Measurements from ENCODE around the gene SLC4A1. TPM values are rescaled to one million over a fixed set of nuclear protein-coding genes. Genes with fewer than 3 reads are reported as not detected.
A peak's percentile ranks its signal among the peaks of the same experiment; 100 is the strongest.

SLC4A1 gene
- total and polyA plus RNA-seq, 5 donors from 2014 or later: not detected

DNA sequence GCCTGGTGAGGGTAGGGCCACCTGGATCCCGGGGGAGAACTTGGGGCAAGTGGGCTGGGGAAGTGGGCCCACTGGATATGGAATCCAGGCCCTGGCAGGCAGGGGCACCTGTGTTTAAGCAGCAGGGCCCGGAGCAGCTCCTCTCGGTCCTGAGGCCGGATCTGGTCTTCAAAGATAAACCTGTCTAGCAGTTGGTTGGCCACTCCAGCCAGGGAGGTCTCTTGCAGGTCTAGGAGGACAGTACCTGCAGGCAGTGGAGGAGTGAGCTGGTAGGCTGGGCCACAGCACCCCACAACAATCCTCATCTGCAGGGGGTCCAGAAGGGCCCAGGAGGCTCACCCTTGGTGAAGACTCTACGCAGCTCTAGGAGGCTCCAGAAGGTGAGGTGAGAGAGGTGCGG lies 7.6 kb downstream of the SLC4A1 start:
- DNase-seq: no peak
- no peaks in the 10 kb centered on the region for H3K27me3 Mint-ChIP-seq
- no peaks in the 10 kb centered on the region for H3K4me1 Mint-ChIP-seq
- H3K27ac ChIP-seq (ENCODE audit: insufficient read depth, low read length, poor library complexity, severe bottlenecking): no peak overlapping the region
- H3K27ac Mint-ChIP-seq: no peak overlapping the region
- ATAC-seq (ENCODE audit: low read depth in 2 of 2): no peak
- H3K36me3 ChIP-seq (ENCODE audit: control insufficient read depth, insufficient read depth, low read length): no peaks in the 10 kb centered on the region
- H3K4me1 ChIP-seq (ENCODE audit: control insufficient read depth, insufficient read depth, low read length, poor library complexity, severe bottlenecking): no peaks in the 10 kb centered on the region
- H3K9me3 Mint-ChIP-seq: no peaks in the 10 kb centered on the region
- no peaks in the 10 kb centered on the region for H3K27me3 ChIP-seq (ENCODE audit: control insufficient read depth, insufficient read depth, low read length)
- H3K4me3 ChIP-seq (ENCODE audit: low read depth, low read length): no peak overlapping the region
- no peaks in the 10 kb centered on the region for H3K9me3 ChIP-seq (ENCODE audit: control insufficient read depth in 2 of 2, low read length in 2 of 2)
- no peaks in the 10 kb centered on the region for H3K36me3 Mint-ChIP-seq
- H3K4me3 Mint-ChIP-seq: no peak overlapping the region

DNA sequence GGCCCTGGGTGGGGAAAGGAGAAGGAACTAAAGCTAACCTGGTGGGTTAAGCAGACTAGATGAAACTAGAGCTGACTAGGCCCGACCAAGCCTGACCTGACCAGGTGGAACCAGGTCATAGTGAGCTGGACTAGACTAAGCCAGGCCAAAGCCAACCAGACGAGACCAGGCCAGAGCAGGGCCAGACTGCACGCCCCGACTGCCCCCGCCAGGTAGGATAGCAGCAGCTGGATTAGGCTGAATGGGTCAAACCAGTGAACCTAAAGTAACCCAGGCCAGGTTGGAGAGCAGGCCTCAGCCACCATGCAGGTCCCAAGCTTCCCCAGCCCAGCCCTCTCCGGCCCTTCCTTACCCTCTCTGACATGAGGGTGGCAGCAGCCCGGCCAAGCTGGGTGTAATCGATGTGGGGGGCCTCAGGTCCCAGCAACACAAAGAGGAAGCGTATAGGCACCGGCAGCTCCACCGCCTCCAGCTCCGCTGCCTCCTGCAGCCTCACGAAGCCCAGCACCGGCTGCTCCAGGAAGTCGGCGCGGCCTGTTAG lies 9.1 kb downstream of the SLC4A1 start:
- no peak for ATAC-seq (ENCODE audit: low read depth in 2 of 2)
- H3K27me3 Mint-ChIP-seq: no peaks in the 10 kb centered on the region
- H3K36me3 ChIP-seq (ENCODE audit: control insufficient read depth, insufficient read depth, low read length): no peaks in the 10 kb centered on the region
- H3K27ac Mint-ChIP-seq: no peak overlapping the region
- no peaks in the 10 kb centered on the region for H3K27me3 ChIP-seq (ENCODE audit: control insufficient read depth, insufficient read depth, low read length)
- H3K27ac ChIP-seq (ENCODE audit: insufficient read depth, low read length, poor library complexity, severe bottlenecking): no peak overlapping the region
- no peak overlapping the region for H3K4me3 Mint-ChIP-seq
- H3K4me1 ChIP-seq (ENCODE audit: control insufficient read depth, insufficient read depth, low read length, poor library complexity, severe bottlenecking): no peaks in the 10 kb centered on the region
- H3K36me3 Mint-ChIP-seq: no peaks in the 10 kb centered on the region
- no peaks in the 10 kb centered on the region for H3K9me3 Mint-ChIP-seq
- H3K4me3 ChIP-seq (ENCODE audit: low read depth, low read length): no peak overlapping the region
- no peaks in the 10 kb centered on the region for H3K9me3 ChIP-seq (ENCODE audit: control insufficient read depth in 2 of 2, low read length in 2 of 2)
- DNase-seq: no peak
- no peaks in the 10 kb centered on the region for H3K4me1 Mint-ChIP-seq

DNA sequence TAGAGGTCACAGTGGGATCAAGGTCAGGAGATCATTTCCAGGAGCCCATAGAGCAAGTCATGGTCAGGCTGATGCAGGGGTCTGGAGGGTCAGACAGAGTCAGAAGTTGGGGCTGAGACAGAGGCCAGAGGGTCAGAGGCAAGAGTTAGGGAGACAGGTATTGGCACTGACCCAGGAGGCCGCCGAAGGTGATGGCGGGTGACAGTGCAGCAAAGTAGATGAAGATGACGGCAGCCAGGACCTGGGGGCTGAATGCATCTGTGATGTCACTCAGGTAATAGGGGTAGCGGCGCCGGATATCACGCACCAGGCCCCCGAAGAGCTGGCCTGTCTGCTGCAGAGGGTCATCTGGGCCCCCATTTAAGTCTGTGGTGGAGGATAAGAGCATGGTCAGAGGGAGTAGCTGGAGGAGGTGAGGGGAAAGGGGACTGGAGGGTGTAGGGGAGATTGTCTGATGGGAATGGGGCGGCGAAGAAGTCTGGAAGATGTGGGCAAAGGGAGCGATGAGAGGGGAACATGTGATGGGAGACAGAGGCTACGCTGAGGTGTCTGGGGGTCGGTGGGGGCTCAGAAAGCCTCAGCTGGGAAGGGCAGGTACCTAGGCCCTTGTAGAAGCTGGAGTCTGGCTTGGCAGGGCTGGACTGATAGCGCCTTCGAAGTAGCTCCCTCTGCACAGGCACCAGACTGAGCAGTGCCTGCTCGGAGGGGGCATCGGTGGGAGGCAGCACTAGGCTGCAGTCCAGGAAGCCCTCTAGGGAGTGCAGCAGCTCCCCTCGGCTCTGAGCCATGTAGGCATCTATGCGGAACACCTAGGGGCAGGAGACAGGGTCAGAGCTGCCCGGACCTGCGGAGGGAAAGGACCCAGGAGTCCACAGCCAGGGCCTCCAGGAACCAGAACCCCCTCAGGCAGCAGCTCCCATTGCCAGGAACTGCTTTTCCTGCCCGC lies 9.8 kb downstream of the SLC4A1 start:
- Mint-ChIP-seq H3K27ac (no peak overlapping the region), H3K27me3 (no peaks in the 10 kb centered on the region), H3K4me3 (no peak overlapping the region), H3K4me1 (no peaks in the 10 kb centered on the region), H3K9me3 (no peaks in the 10 kb centered on the region), H3K36me3 (no peaks in the 10 kb centered on the region)
- DNase-seq (no peak), ATAC-seq (ENCODE audit: low read depth in 2 of 2) (no peak)
- Histone ChIP-seq H3K4me3 (ENCODE audit: low read depth, low read length) (no peak overlapping the region), H3K36me3 (ENCODE audit: control insufficient read depth, insufficient read depth, low read length) (no peaks in the 10 kb centered on the region), H3K4me1 (ENCODE audit: control insufficient read depth, insufficient read depth, low read length, poor library complexity, severe bottlenecking) (no peaks in the 10 kb centered on the region), H3K27ac (ENCODE audit: insufficient read depth, low read length, poor library complexity, severe bottlenecking) (no peak overlapping the region), H3K9me3 (ENCODE audit: control insufficient read depth in 2 of 2, low read length in 2 of 2) (no peaks in the 10 kb centered on the region), H3K27me3 (ENCODE audit: control insufficient read depth, insufficient read depth, low read length) (no peaks in the 10 kb centered on the region)

DNA sequence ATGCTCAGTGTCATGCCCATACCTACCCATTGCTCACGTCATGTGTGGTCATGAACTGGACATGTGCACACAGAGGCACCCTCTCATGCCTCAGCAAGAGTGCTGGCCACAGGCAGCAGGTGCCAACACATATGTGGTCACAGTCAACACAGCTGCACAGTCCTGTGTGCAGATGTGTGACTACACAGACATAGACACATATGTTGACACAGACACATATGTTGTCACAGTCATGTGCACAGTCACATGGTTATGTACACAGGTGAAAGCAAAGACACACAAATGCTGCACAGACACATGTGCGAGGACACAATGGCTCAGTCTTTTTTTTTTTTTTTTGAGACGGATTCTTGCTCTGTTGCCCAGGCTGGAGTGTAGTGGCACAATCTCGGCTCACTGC lies 11.3 kb downstream of the SLC4A1 start:
- Mint-ChIP-seq H3K9me3 (no peaks in the 10 kb centered on the region), H3K4me3 (no peak overlapping the region), H3K27me3 (no peaks in the 10 kb centered on the region), H3K4me1 (peaks cover 0 to 3% (median 0%) of the 10 kb centered on the region in 4 donors), H3K27ac (no peak overlapping the region), H3K36me3 (no peaks in the 10 kb centered on the region)
- DNase-seq: no peak
- Histone ChIP-seq H3K4me1 (ENCODE audit: control insufficient read depth, insufficient read depth, low read length, poor library complexity, severe bottlenecking) (no peaks in the 10 kb centered on the region), H3K36me3 (ENCODE audit: control insufficient read depth, insufficient read depth, low read length) (no peaks in the 10 kb centered on the region), H3K27ac (ENCODE audit: insufficient read depth, low read length, poor library complexity, severe bottlenecking) (no peak overlapping the region), H3K27me3 (ENCODE audit: control insufficient read depth, insufficient read depth, low read length) (no peaks in the 10 kb centered on the region), H3K9me3 (ENCODE audit: control insufficient read depth in 2 of 2, low read length in 2 of 2) (no peaks in the 10 kb centered on the region), H3K4me3 (ENCODE audit: low read depth, low read length) (no peak overlapping the region)
- peak in 1 of 2 donors; percentile 26 for ATAC-seq (ENCODE audit: low read depth in 2 of 2)

DNA sequence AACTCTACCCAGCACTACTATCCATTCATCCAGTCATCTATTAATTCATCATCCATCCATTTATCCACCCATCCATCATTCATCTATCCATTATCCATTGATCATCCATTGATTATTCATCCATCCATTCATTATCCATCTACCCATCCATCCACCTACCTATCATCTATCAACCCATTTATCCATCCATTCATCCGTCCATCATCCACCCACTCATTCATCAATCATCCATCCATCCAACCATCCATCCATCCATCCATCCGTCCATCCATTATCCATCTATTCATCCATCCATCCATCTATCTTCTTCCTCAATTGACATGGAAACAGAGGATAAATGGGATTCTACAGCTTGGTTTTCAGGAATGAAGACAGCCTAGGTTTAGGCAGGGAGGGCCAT lies 12.0 kb downstream of the SLC4A1 start:
- no peaks in the 10 kb centered on the region for H3K27me3 Mint-ChIP-seq
- DNase-seq (no peak), ATAC-seq (ENCODE audit: low read depth in 2 of 2) (no peak)
- H3K27ac Mint-ChIP-seq: peak overlapping the region in 1 of 3 donors; percentile 4
- no peaks in the 10 kb centered on the region for H3K36me3 Mint-ChIP-seq
- no peaks in the 10 kb centered on the region for H3K4me1 ChIP-seq (ENCODE audit: control insufficient read depth, insufficient read depth, low read length, poor library complexity, severe bottlenecking)
- H3K27me3 ChIP-seq (ENCODE audit: control insufficient read depth, insufficient read depth, low read length): no peaks in the 10 kb centered on the region
- peaks cover 0 to 3% (median under 1%) of the 10 kb centered on the region in 4 donors for H3K4me1 Mint-ChIP-seq
- no peaks in the 10 kb centered on the region for H3K36me3 ChIP-seq (ENCODE audit: control insufficient read depth, insufficient read depth, low read length)
- H3K9me3 ChIP-seq (ENCODE audit: control insufficient read depth in 2 of 2, low read length in 2 of 2): no peaks in the 10 kb centered on the region
- H3K27ac ChIP-seq (ENCODE audit: insufficient read depth, low read length, poor library complexity, severe bottlenecking): no peak overlapping the region
- no peaks in the 10 kb centered on the region for H3K9me3 Mint-ChIP-seq
- no peak overlapping the region for H3K4me3 Mint-ChIP-seq
- no peak overlapping the region for H3K4me3 ChIP-seq (ENCODE audit: low read depth, low read length)

DNA sequence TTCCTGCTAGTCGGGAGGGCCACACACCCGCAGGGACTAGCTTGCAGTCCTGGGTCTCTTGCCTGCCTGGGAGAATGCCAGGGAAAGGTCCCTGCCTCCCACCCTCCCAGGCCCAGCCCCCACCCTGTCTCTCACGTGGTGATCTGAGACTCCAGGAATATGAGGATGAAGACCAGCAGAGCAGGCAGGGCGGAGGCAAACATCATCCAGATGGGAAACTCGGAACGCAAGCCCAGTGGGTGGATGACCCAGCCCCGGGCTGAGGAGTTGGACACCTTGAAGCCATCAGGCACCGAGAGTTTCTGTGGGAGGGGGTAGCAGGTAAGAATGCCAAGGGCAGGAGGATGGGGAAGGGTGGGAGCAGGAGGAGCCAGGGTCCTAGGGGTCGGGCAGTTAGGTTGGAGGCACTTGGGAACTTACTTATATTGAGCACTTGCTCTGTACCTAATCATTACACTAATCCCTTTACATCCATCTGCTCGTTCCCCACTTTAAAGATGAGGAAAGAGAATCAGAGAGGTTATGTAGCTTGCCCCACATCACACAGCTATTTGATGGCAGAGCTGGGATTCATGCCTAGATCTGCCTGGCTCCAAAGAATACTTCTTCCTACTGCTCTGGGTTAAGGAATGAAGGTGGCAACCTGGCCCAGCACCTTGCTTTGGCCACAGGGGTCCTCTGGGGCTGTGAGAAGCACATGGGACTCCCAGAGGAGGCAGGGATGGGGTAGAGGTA lies 13.4 kb downstream of the SLC4A1 start:
- Histone ChIP-seq H3K4me3 (ENCODE audit: low read depth, low read length) (no peak overlapping the region), H3K27ac (ENCODE audit: insufficient read depth, low read length, poor library complexity, severe bottlenecking) (no peak overlapping the region), H3K36me3 (ENCODE audit: control insufficient read depth, insufficient read depth, low read length) (no peaks in the 10 kb centered on the region), H3K4me1 (ENCODE audit: control insufficient read depth, insufficient read depth, low read length, poor library complexity, severe bottlenecking) (no peaks in the 10 kb centered on the region), H3K9me3 (ENCODE audit: control insufficient read depth in 2 of 2, low read length in 2 of 2) (no peaks in the 10 kb centered on the region), H3K27me3 (ENCODE audit: control insufficient read depth, insufficient read depth, low read length) (no peaks in the 10 kb centered on the region)
- ATAC-seq (ENCODE audit: low read depth in 2 of 2): no peak
- Mint-ChIP-seq H3K27me3 (no peaks in the 10 kb centered on the region), H3K4me1 (peaks cover 0 to 5% (median 2%) of the 10 kb centered on the region in 4 donors), H3K27ac (no peak overlapping the region), H3K9me3 (no peaks in the 10 kb centered on the region), H3K4me3 (no peak overlapping the region), H3K36me3 (no peaks in the 10 kb centered on the region)
- DNase-seq: no peak

DNA sequence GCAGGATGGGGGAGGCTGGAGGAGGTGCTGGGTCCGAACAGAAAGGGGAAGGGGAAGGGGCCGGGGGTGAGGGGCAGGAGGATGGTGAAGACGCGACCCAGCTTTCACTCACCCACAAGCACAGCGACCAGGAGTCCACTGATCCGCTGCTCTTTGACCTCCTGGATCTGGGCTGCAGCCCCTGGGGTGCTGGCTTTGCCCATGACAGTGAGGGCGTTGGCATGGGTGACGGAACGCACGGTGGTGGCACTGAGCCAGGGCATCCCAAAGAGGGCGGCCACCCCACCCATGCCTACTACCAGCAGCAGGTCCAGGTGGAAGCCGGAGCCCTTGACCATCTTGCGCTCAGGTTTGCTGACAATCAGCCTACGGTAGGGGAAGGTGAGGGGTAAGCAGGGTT lies 14.9 kb downstream of the SLC4A1 start:
- Histone ChIP-seq H3K4me1 (ENCODE audit: control insufficient read depth, insufficient read depth, low read length, poor library complexity, severe bottlenecking) (peaks cover 12% of the 10 kb centered on the region), H3K9me3 (ENCODE audit: control insufficient read depth in 2 of 2, low read length in 2 of 2) (no peaks in the 10 kb centered on the region), H3K36me3 (ENCODE audit: control insufficient read depth, insufficient read depth, low read length) (no peaks in the 10 kb centered on the region), H3K4me3 (ENCODE audit: low read depth, low read length) (no peak overlapping the region), H3K27me3 (ENCODE audit: control insufficient read depth, insufficient read depth, low read length) (no peaks in the 10 kb centered on the region), H3K27ac (ENCODE audit: insufficient read depth, low read length, poor library complexity, severe bottlenecking) (no peak overlapping the region)
- no peak overlapping the region for H3K27ac Mint-ChIP-seq
- peaks cover 0 to 14% (median 7%) of the 10 kb centered on the region in 4 donors for H3K4me1 Mint-ChIP-seq
- DNase-seq: no peak
- no peak overlapping the region for H3K4me3 Mint-ChIP-seq
- H3K27me3 Mint-ChIP-seq: no peaks in the 10 kb centered on the region
- H3K9me3 Mint-ChIP-seq: no peaks in the 10 kb centered on the region
- no peak for ATAC-seq (ENCODE audit: low read depth in 2 of 2)
- H3K36me3 Mint-ChIP-seq: no peaks in the 10 kb centered on the region

Measured in CD4-positive, CD25-positive, alpha-beta regulatory T cell (primary cell).